Measurements from ENCODE around the gene AUTS2. TPM values are rescaled to one million over a fixed set of nuclear protein-coding genes. Genes with fewer than 3 reads are reported as not detected.

The AUTS2 gene
- total RNA-seq, 2 donors from 2014 or later, result 43.4 to 52.9 TPM

DNA sequence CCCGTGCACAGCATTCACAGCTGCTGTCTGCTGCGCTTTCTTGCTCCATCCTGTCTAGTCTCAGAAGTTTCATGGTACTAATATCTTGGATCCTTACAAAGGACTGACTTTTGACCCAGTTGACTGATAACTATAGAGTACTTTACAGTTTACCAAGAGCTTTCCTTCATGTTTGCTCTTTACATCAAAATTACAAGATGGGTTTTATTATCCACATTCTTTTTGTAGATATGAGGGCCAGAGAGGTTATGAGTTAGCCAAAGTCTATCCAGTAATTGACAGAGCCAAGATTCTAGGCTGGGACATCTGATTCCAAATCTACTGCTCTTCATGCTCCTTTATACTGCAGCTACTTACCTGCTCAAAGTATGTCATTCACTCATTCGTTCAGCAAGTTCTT lies 218.2 kb downstream of the AUTS2 start:
- intact Hi-C loops (cut with DNase I), result loop anchor here in 1 of 2 donors (1.0 kb wide), 1 partner anchor 11 kb away; no protein-coding TSS in a partner anchor
- DNase-seq (ENCODE audit: low spot score), result no peak

DNA sequence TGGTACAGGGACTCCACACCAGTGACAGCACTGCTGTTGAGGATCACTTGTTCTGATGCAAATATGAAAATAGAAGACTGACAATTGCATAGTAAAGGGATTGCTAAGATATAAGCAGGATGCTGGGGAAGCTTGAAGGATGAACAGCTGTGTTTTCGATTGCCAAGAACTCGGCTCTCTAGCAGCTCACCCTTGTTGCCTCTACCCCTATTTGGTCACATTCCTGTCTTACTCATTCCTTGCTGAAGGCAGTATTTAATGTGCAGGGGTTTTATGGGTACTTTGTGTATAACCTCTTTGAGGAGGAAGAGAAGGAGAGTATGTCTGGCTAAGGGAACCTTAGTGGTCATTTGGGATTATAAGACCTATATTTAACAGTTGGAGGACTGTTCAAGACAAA lies 218.8 kb downstream of the AUTS2 start:
- intact Hi-C loops (cut with DNase I), result no loop called here
- DNase-seq (ENCODE audit: low spot score), result no peak

DNA sequence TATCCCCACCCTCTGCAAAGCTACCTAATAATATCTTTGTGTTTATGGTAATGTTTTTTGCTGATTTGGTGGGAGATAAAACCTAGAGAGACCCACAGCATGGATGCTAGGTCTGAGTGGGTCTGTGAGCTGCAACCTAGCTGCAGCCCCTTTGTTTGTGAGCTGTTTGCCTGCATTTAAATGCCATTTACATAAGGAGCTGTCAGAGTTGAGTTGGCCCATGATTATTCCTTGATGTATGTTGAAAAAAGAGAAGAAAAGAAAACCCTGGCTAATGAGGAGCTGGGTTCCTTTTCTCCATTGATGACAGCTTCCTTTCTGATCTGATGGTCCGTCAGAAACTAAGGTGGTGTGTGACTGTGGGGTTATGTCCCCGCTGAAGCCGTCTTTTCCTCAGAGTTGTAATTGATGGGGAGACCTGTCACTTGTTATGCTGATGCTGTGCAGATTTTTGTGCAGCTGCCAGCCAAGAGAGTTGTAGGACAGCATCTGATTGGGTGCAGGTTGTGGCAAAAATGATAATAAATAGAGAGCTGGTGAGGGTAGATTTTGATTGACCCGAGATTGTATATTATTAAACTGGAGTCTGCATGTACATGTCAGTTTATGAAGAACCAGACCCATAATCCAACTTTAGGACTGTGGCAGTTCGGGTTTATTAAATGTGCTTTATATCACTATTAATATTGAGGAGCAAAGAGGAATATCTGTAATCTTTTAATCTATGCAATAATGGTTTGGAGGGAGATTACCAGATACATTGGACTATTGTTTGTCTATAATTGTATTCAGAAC lies 219.8 kb downstream of the AUTS2 start:
- intact Hi-C loops (cut with DNase I), result no loop called here
- DNase-seq (ENCODE audit: low spot score), result no peak

DNA sequence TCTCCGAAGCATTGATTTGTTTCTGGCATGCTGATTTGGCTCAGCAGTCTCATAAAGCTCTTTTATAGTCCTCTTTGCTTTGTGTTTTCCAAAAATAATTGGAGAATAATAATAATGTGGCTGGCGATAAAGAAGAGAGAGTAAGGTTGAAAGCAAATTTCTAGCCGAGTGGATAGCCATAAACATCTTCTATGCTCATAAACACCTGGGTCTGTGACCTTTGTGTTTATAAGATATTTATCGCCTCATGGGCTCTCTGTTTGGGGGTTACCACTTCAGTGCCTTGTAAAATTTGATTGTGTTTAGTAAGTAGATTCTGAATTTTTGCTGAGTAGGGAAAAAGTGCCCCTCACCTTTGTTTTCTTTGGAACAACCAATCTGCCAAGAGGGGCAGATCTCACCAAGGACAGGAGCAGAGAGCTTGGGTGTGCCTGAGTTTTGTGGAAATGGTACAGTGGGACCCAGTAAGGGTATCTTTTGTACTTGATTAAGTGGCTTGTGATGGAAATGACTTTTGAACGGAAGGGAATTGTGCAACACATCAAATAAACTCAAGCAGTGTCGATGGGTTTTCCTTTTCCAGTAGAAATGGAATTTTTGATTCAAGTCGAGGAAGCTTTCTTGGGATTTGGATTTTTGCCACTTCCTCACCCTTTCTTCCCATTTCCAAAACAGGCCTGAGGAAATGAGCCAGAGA lies 220.5 kb downstream of the AUTS2 start:
- intact Hi-C loops (cut with DNase I), result no loop called here
- no peak for DNase-seq (ENCODE audit: low spot score)

DNA sequence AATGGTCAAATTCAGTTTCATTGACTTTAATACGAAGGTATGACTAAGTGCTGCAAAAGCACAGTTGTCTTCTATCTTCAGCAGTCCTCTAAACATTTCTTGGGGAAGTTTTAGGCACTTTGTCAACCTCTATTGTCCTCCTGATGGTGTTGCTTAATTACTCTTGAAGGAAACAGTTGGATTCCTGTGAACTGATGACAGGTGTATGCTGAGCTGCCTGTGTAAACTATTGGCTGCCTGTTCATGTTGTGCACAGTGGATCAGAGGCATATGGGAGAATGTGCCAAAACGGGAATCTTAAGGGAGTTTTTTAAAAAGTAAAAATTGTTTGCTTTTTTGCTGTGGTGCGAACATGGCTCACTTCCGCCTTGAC lies 221.0 kb downstream of the AUTS2 start:
- no peak for DNase-seq (ENCODE audit: low spot score)
- intact Hi-C loops (cut with DNase I), result no loop called here

DNA sequence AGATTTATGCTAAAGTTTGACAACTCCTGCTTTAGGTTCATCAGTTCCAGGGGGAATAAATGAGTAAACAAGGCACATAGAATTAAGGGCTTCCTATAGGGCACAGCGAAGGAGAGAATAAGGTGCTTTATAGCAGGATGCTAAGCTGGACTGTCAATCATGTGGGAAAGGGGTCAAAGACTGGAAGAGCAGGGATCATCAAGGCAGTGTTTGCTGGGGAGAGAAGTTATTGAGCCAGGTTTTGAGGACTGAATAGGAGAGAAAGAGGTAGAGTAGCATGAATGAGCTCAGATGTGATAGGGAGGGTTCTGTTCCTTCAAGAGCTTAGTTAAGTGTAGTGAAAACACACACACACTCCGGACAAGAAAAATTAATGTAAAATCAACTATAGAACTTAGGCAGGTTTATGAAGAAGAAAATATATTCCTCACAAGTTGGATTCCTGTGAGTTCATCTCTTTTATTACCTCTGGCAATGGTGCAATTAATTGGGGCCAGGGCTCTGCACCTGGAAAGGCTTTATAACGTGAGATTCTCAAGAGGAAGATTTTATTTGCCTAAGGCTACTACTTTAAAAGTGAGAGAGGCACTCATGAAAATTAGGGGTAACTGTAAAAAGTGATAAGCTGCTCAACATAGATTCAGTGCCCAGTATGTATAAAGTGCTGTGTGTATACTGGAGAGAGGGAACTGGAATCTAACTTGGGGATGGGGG lies 222.4 kb downstream of the AUTS2 start:
- intact Hi-C loops (cut with DNase I), result no loop called here
- no peak for DNase-seq (ENCODE audit: low spot score)

DNA sequence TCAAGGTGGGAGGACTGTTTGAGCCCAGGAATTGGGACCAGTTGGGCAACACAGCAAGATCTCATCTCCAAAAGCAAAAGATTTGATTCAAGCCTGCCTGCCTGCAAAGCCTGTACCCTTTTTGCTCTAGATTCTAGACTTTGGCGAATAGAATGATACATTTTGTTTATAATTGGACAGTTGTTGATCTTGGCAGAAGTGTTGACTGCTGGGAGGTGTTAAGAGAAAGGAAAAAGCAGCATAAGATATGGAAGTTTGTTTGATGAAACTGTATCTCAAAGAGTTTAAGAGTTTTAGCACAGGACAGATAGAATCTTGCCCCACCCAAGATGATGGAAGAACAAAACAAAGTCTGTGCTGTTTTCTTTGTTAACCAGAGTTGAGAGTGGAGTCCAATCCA lies 224.1 kb downstream of the AUTS2 start:
- no peak for DNase-seq (ENCODE audit: low spot score)
- intact Hi-C loops (cut with DNase I), result no loop called here

DNA sequence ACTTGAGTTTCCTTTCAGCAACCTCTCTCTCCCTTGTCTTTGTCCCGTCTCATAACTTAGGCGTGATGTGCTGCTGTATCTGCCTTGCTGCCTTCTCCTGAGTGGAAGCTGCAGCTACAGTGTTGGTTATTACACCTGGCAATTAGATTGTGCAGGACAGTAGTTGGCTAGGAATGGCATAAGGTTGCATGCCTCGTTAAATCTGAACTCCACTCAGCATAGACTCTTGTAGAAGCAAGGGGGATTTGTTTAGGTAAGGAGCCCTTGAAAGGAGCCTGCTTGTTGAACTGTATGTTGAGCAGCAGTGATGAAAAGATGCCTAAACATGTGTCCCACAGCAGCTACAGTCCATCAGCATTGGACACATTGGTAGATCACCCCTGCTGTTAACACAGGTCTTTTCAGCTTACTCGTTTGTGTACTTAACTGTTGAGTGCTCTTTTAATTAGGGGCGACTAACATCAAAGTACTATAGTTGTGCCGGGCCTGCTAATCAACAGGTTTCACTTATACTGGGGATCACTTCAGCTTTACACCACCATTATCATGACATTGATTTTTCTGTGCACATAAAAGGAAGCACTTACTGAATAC lies 225.0 kb downstream of the AUTS2 start:
- DNase-seq (ENCODE audit: low spot score), result no peak
- intact Hi-C loops (cut with DNase I), result no loop called here

DNA sequence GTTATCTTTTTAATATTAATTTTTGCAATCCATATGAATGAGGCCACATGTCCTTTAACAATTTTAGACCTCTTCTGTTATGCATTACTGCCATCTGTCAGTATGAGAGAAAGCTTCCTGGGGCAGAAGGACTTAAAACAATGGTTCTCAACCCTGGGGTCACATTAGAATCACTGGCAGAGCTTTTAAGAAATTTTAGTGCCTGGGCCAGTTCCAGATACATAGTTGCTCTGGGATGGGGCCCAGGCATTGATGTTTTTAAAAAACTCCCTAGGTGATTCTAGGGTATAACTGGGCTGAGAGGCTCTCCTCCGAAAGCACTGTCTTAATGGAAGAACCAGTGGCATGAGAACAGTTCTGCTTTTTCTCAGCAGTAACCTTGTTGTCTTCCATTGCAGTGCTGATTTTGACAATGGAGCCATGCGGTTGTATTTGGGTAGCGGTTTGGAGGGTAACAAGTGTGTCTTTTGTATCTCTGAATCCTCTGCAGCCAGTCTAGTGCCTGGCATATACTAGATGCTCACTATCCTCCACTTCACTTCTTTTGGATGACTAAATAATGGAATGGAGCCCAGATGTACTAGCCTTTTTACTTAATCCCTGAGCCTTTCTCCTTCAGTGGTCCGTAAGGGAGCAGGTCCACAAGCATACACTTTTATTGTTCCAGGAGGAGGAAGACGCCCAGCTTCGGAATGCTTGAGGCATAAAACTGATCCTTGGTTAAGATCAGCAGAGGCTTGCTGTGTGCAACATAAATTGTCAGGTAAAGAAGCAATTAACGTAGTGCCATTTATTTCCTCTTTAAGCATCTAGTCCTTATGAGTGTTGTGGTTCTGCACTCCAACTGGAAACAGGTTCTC lies 227.1 kb downstream of the AUTS2 start:
- intact Hi-C loops (cut with DNase I), result no loop called here
- DNase-seq (ENCODE audit: low spot score), result no peak

DNA sequence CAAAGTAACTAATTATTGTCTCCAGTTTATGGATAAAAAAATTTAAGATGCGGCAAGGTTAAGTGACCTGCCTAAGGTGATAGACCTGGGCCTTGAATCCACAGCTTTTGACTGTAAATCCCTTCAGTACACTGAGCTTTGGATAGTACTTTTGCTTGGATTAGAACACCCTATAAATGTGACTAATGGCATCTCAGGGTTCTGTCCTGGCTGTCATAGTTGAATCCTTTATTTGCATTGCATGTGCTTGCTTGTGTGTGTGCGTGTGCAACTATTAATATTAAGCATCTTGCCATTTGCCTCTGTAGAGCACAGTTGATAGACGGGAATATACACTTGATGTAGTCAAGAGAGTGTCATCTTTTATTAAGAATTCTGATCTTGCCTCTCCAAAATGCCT lies 228.0 kb downstream of the AUTS2 start:
- DNase-seq (ENCODE audit: low spot score), result no peak
- intact Hi-C loops (cut with DNase I), result no loop called here

DNA sequence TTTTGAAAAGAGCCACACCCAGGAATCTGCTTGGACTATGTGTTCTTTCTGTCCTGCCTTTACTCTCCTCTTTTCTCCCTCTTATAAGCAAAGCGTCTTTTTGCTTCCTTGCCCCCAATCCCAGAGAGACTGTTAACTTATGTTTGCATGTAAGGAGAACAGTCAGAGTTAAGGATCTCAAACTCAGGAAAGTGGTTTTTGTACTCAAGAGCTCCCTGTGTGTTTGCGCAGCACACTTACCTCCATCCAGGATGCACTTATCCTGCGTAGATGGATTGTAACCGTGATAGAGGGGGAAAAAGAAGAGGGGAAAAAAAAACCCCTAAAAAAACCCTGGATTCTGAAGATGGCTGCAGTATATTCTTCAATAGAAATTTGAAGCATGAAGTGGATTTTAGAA lies 228.9 kb downstream of the AUTS2 start:
- intact Hi-C loops (cut with DNase I), result loop anchor here in 1 of 2 donors (1.0 kb wide), 1 partner anchor 11 kb away; no protein-coding TSS in a partner anchor
- DNase-seq (ENCODE audit: low spot score), result no peak

DNA sequence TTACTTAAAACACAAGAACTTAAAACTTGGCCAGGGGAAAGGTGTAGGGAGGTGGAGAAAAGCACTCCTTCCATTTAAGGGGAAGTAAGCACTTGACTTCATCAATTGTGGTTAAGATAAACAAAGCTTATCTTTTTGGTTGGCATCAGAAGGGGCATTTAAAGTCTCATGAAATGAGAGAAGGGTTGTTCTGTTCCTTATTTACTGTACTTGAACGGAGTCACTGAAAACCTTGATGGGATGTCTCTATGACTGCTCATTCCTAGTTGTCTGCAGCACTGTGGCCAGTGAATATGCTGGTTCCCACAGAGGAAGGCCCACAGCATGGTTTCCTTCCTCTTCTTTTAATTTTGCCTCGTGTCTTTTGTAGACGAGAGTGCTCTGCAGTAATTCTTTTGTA lies 229.3 kb downstream of the AUTS2 start:
- DNase-seq (ENCODE audit: low spot score), result no peak
- intact Hi-C loops (cut with DNase I), result loop anchor here in 1 of 2 donors (1.0 kb wide), 1 partner anchor 11 kb away; no protein-coding TSS in a partner anchor

DNA sequence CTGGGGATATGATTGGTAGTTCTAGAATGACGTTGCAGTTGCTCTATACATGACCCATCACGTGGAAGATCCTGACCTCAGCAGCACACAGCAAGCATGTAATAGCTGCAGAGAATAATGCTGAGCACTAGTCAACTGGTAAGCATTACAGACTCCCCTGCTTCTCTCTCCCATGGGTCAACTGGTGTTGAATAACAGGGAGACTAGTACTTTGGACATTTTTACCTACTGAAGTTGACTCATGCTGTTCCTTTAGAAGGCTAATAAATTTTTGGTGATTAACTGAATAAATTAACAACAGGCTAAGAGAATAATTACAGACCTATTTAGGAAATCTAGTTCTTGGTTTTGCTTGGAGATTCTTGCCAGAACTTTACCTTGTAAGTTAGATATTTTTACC lies 234.1 kb downstream of the AUTS2 start:
- DNase-seq (ENCODE audit: low spot score), result no peak
- intact Hi-C loops (cut with DNase I), result no loop called here

DNA sequence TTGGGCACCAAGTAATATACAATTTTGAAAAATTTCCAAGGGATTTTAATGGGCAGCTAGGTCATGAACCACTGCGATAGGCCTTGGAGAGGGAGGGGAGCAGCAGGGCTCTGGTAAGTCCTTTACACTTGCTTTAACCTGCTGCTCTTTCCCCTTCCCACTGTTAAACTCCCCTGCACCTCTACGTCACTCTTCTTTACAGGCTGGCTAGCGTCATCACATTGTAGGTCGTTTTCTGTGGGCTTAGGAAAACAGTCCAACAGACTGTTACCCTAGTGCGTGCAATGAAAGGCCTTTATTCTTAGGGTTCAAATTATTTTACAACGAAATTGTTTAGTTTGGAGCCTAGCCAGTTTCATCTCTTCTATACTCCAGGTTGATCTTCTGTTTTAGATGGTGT lies 235.7 kb downstream of the AUTS2 start:
- intact Hi-C loops (cut with DNase I), result no loop called here
- DNase-seq (ENCODE audit: low spot score), result no peak

DNA sequence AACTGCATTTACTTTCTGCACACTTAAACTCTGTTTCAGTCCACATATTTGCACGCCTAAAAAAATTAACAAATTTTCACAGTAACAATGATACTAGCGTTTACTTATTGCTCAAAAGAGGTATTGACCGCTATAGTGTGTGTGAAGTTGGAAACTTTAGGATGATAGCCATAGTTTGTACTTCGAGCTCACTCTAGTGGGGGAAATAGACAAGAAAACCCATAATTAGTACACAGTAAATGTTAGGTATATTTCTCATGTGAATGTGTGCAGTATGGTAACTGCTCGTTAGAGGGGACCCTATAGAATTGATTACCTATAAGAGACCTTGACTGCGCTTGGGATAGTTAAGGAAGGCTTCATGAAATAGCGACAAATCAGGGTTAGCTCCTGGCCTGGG lies 238.4 kb downstream of the AUTS2 start:
- intact Hi-C loops (cut with DNase I), result no loop called here
- DNase-seq (ENCODE audit: low spot score), result no peak

DNA sequence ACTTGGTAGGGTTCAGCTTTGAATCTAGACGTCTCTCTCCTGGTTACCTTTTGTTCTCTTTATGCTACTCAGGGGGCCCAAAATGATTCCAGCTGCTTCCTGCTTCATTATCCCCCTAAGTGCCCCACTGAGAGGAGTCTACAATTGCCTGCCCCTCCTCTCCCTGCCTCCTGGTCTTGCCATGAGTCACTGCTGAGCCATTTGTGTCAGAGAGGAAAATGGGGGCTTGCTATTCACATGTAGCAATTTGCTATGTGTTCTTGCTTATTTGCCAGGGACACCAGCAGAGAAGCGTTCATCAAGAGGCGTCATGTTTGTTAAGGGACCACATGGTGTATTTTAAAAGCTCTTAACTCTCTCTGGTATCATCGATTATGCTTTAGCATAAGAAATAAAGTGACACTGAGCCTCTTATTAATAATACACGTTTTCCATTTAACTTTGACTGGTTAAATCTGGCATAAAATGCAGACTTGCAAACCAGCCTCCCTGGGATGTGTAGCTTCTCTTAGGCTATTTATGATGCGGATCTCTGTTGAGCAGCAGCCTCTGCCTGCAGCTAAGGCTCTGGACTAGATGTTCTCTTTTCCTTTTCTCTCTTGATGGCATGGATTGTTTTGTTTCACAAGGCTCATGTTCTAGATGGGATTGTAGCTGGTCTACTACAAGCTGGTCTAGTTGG lies 239.3 kb downstream of the AUTS2 start:
- intact Hi-C loops (cut with DNase I), result no loop called here
- no peak for DNase-seq (ENCODE audit: low spot score)

DNA sequence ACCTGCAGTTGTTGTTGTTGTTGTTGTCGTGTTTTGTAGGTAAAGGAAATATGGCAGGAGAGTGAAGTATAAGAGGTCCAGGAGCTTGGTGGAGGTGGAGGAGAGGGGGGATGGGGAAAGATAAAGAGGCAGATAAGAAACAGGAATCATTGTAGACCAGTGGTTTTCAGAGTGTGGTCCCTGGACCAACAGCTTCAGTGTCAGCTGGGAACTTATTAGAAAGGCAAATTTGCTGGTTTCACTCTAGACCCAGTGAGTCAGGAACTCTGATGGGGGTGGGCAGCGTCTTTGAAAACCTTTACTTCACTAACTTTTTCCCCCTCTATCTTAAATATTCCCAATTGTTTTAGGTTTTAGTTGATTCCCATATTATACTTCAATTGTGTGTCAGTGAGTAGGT lies 241.5 kb downstream of the AUTS2 start:
- intact Hi-C loops (cut with DNase I), result no loop called here
- no peak for DNase-seq (ENCODE audit: low spot score)

DNA sequence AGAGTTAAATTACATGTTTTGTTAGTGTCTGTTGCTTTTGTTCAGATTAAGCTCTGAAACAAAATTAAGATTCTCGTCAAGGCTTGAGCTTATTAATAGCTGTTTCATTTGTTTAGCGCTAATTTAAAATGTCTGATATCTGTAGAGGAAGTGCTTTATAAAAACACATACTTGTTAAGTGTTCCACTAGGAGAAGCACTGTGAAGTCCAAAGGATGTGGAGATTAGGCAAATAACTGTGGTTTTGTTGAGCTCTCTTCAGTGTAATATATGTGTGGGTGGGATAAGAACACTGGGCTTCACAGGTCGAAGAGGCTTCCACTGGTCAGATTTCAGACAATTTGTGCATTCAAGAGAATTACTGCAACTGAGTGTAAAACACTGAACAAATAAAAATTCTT lies 242.0 kb downstream of the AUTS2 start:
- no peak for DNase-seq (ENCODE audit: low spot score)
- intact Hi-C loops (cut with DNase I), result no loop called here

Data from posterior vena cava (tissue), 2 donors.